ENCODE data around the gene ZNF576. TPM values are rescaled to one million over a fixed set of nuclear protein-coding genes. Genes with fewer than 3 reads are reported as not detected.
A peak's percentile ranks its signal among the peaks of the same experiment; 100 is the strongest.

ZNF576 gene
- total RNA-seq, 1 donor from 2014 or later = 21.9 TPM

- Histone ChIP-seq H3K36me3 (peaks cover 0 to 38% of the 10 kb centered on the region in 2 donors), H3K4me1 (peaks cover 39% of the 10 kb centered on the region), H3K27ac (peak overlapping the region; percentile 96), H3K9me3 (no peaks in the 10 kb centered on the region), H3K27me3 (no peaks in the 10 kb centered on the region), H3K4me3 (peak overlapping the region; percentile 52 to 62)
- intact Hi-C loops (cut with DNase I) = no loop called here
- TF ChIP-seq POLR2A (IDR thresholded peaks at IDR 0.05) (no peak), CTCF (IDR thresholded peaks at IDR 0.05) (peak in 1 of 3 experiments; percentile 13)
- DNase-seq (ENCODE audit: extremely low spot score in 2 of 2) = no peak
These were observed 793 bp upstream of the ZNF576 start for GRCh38 chr19:43595605-43595998.

GRCh38 chr19:43596842-43597461 is 557 bp downstream of the ZNF576 start:
- DNase-seq (ENCODE audit: extremely low spot score in 2 of 2) = no peak
- peaks cover 0 to 33% of the 10 kb centered on the region in 2 donors for H3K36me3 ChIP-seq
- no peaks in the 10 kb centered on the region for H3K27me3 ChIP-seq
- no peaks in the 10 kb centered on the region for H3K9me3 ChIP-seq
- peak overlapping the region; percentile 62 to 64 for H3K4me3 ChIP-seq
- peaks cover 39% of the 10 kb centered on the region for H3K4me1 ChIP-seq
- no peak for TF ChIP-seq POLR2AphosphoS5 (IDR thresholded peaks at IDR 0.05; ENCODE audit: insufficient read depth in 1 of 2, low read depth in 1 of 2)
- no peak for TF ChIP-seq POLR2A (IDR thresholded peaks at IDR 0.05)
- TF ChIP-seq CTCF (IDR thresholded peaks at IDR 0.05) = no peak
- intact Hi-C loops (cut with DNase I) = no loop called here
- H3K27ac ChIP-seq = peak overlapping the region; percentile 96

- H3K27me3 ChIP-seq = no peaks in the 10 kb centered on the region
- H3K4me1 ChIP-seq = peaks cover 39% of the 10 kb centered on the region
- no peak overlapping the region for H3K4me3 ChIP-seq
- intact Hi-C loops (cut with DNase I) = no loop called here
- H3K36me3 ChIP-seq = peaks cover 0 to 24% of the 10 kb centered on the region in 2 donors
- no peaks in the 10 kb centered on the region for H3K9me3 ChIP-seq
- no peak for DNase-seq (ENCODE audit: extremely low spot score in 2 of 2)
- H3K27ac ChIP-seq = no peak overlapping the region
- no peak for TF ChIP-seq POLR2AphosphoS5 (IDR thresholded peaks at IDR 0.05; ENCODE audit: insufficient read depth in 1 of 2, low read depth in 1 of 2)
- no peak for TF ChIP-seq POLR2A (IDR thresholded peaks at IDR 0.05)
- no peak for TF ChIP-seq CTCF (IDR thresholded peaks at IDR 0.05)
These were observed 1.5 kb downstream of the ZNF576 start for GRCh38 chr19:43597876-43598275.

- Histone ChIP-seq H3K27me3 (no peaks in the 10 kb centered on the region), H3K36me3 (peaks cover 0 to 18% of the 10 kb centered on the region in 2 donors), H3K4me1 (peaks cover 35% of the 10 kb centered on the region), H3K9me3 (no peaks in the 10 kb centered on the region), H3K4me3 (no peak overlapping the region), H3K27ac (no peak overlapping the region)
- DNase-seq (ENCODE audit: extremely low spot score in 2 of 2) = no peak
- TF ChIP-seq CTCF (IDR thresholded peaks at IDR 0.05) (no peak), POLR2AphosphoS5 (IDR thresholded peaks at IDR 0.05; ENCODE audit: insufficient read depth in 1 of 2, low read depth in 1 of 2) (no peak), POLR2A (IDR thresholded peaks at IDR 0.05) (no peak)
- intact Hi-C loops (cut with DNase I) = no loop called here
These were observed 2.2 kb downstream of the ZNF576 start for GRCh38 chr19:43598445-43599240.
